Neural crest cell (in vitro differentiated cells): ENCODE measurements around the gene ZNF593OS. TPM values are rescaled to one million over a fixed set of nuclear protein-coding genes. Genes with fewer than 3 reads are reported as not detected.
A peak's percentile ranks its signal among the peaks of the same experiment; 100 is the strongest.

ENCODE experiments used
- DNase-seq: peaks from one replicate; pipeline ENCODE4 v3.0.0; 2021; ENCODE audit warnings: low read depth, mixed read lengths, low spot score
- H3K27ac Mint-ChIP-seq: one replicate; pipeline ENCODE4 v1.8.0; 2021; ENCODE audit warnings: mild to moderate bottlenecking, mixed read lengths; ENCODE audit not compliant: unreplicated experiment
- H3K27me3 Mint-ChIP-seq: 2 replicates; pipeline ENCODE4 v1.8.0; 2021; ENCODE audit warnings: low read depth, mild to moderate bottlenecking, mixed read lengths
- H3K36me3 Mint-ChIP-seq: 2 replicates; pipeline ENCODE4 v1.8.0; 2021; ENCODE audit warnings: low read depth, mild to moderate bottlenecking, mixed read lengths
- H3K4me1 Mint-ChIP-seq: 2 replicates; pipeline ENCODE4 v1.8.0; 2021; ENCODE audit warnings: mixed read lengths
- H3K4me3 Mint-ChIP-seq: one replicate; pipeline ENCODE4 v1.8.0; 2021; ENCODE audit warnings: mild to moderate bottlenecking, mixed read lengths
- H3K9me3 Mint-ChIP-seq: 2 replicates; pipeline ENCODE4 v1.8.0; 2021; ENCODE audit warnings: mixed read lengths
- CTCF ChIP-seq: fragments of 200-600 bp; sonication (generic); conservative IDR thresholded peaks from 2 replicates; pipeline ENCODE4 v1.5.0; 2021; ENCODE audit warnings: antibody characterized with exemption, mild to moderate bottlenecking
- total RNA-seq: library from RNA; stranded (reverse); gene quantifications from 2 replicates; pipeline ENCODE4 v1.2.1, GENCODE V29; 2021

ZNF593OS gene
- total RNA-seq, 1 donor from 2014 or later: not detected

GRCh38 chr1:26138974-26139558 lies 32.6 kb downstream of the ZNF593OS start:
- Mint-ChIP-seq H3K4me3 (no peak overlapping the region), H3K27ac (peak overlapping the region; percentile 63), H3K9me3 (no peaks in the 10 kb centered on the region), H3K36me3 (no peaks in the 10 kb centered on the region), H3K4me1 (no peaks in the 10 kb centered on the region), H3K27me3 (peaks cover 4% of the 10 kb centered on the region)
- DNase-seq: no peak
- no peak for TF ChIP-seq CTCF

DNA sequence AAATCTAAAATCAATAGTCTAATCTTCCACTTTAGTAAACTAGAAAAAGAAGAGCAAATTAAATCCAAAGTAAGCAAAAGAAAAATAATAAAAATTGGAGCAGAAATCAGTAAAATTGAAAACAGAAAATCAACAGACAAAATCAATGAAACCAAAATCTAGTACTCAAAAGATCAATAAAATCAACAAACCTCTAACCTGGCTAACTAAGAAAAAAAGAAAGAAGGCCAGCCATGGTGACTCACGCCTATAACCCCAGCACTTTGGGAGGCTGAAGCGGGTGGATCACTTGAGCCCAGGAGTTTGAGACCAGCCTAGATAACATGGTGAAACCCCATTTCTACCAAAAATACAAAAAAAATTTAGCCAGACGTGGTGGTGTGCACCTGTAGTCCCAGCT lies 37.2 kb downstream of the ZNF593OS start:
- Mint-ChIP-seq H3K36me3 (no peaks in the 10 kb centered on the region), H3K27ac (no peak overlapping the region), H3K4me1 (no peaks in the 10 kb centered on the region), H3K4me3 (no peak overlapping the region), H3K9me3 (no peaks in the 10 kb centered on the region), H3K27me3 (no peaks in the 10 kb centered on the region)
- no peak for DNase-seq
- TF ChIP-seq CTCF: no peak

- Mint-ChIP-seq H3K4me3 (no peak overlapping the region), H3K4me1 (peaks cover 4% of the 10 kb centered on the region), H3K9me3 (no peaks in the 10 kb centered on the region), H3K36me3 (no peaks in the 10 kb centered on the region), H3K27me3 (no peaks in the 10 kb centered on the region), H3K27ac (no peak overlapping the region)
- DNase-seq: no peak
- no peak for TF ChIP-seq CTCF
These were observed 38.8 kb downstream of the ZNF593OS start for GRCh38 chr1:26132834-26133167.

GRCh38 chr1:26132128-26132833 lies 39.4 kb downstream of the ZNF593OS start:
- H3K27ac Mint-ChIP-seq: no peak overlapping the region

GRCh38 chr1:26130695-26131094 lies 40.9 kb downstream of the ZNF593OS start:
- H3K9me3 Mint-ChIP-seq: no peaks in the 10 kb centered on the region
- DNase-seq: no peak
- no peaks in the 10 kb centered on the region for H3K27me3 Mint-ChIP-seq
- H3K4me3 Mint-ChIP-seq: no peak overlapping the region
- no peaks in the 10 kb centered on the region for H3K36me3 Mint-ChIP-seq
- peaks cover 4% of the 10 kb centered on the region for H3K4me1 Mint-ChIP-seq
- no peak overlapping the region for H3K27ac Mint-ChIP-seq
- TF ChIP-seq CTCF: no peak

More at GRCh38 chr1:26132128-26132833, 39.4 kb downstream of the ZNF593OS start:
- Mint-ChIP-seq H3K4me3 (no peak overlapping the region), H3K9me3 (no peaks in the 10 kb centered on the region), H3K36me3 (no peaks in the 10 kb centered on the region), H3K27me3 (no peaks in the 10 kb centered on the region), H3K4me1 (peaks cover 4% of the 10 kb centered on the region)
- no peak for DNase-seq
- no peak for TF ChIP-seq CTCF
